WTC11 (cell line): Measurements from ENCODE around the gene PRKN. TPM values are rescaled to one million over a fixed set of nuclear protein-coding genes. Genes with fewer than 3 reads are reported as not detected.
A peak's percentile ranks its signal among the peaks of the same experiment; 100 is the strongest.

Experiments used
- ATAC-seq: fragments of 200-7000 bp; cut with Tn5 transposase; 2 replicates; pipeline ENCODE4 v1.10.0; 2021; ENCODE audit warnings: mild to moderate bottlenecking, moderate library complexity
- CTCF ChIA-PET: fragments of 300-600 bp; sonication (Branson Sonifier 250); formaldehyde crosslinking; loops from one replicate; lab custom pipeline; 2021; ENCODE audit warnings: antibody characterized with exemption; lab: Charles Lee
- POLR2A ChIA-PET: fragments of 350-600 bp; sonication (Branson Sonifier 250); formaldehyde crosslinking; loops from one replicate; lab custom pipeline; 2021; ENCODE audit warnings: antibody characterized with exemption; lab: Charles Lee
- DNase-seq: peaks from one replicate; pipeline ENCODE4 v3.0.0; 2021; ENCODE audit warnings: low spot score
- H3K27ac Mint-ChIP-seq: 2 replicates; pipeline ENCODE4 v1.8.0; 2021; ENCODE audit warnings: mixed read lengths
- H3K27me3 Mint-ChIP-seq: 2 replicates; pipeline ENCODE4 v1.8.0; 2021; ENCODE audit warnings: low read depth, mild to moderate bottlenecking, moderate library complexity, mixed read lengths
- H3K36me3 Mint-ChIP-seq: 2 replicates; pipeline ENCODE4 v1.8.0; 2021; ENCODE audit warnings: mixed read lengths
- H3K4me1 Mint-ChIP-seq: 2 replicates; pipeline ENCODE4 v1.8.0; 2022; ENCODE audit warnings: mixed read lengths
- H3K4me3 Mint-ChIP-seq: 2 replicates; pipeline ENCODE4 v1.8.0; 2021; ENCODE audit warnings: mild to moderate bottlenecking, moderate library complexity, mixed read lengths
- H3K9me3 Mint-ChIP-seq: 2 replicates; pipeline ENCODE4 v1.8.0; 2021; ENCODE audit warnings: mixed read lengths
- ATF2 ChIP-seq: sonication (generic); formaldehyde crosslinking; IDR thresholded peaks from 2 replicates; pipeline ENCODE4 v1.8.1; 2022; ENCODE audit warnings: low read depth, missing genetic modification reagents, borderline replicate concordance
- CREM ChIP-seq: sonication (generic); formaldehyde crosslinking; IDR thresholded peaks from 2 replicates; pipeline ENCODE4 v1.8.1; 2022; ENCODE audit warnings: mild to moderate bottlenecking, missing genetic modification reagents, moderate library complexity
- ETV6 ChIP-seq: sonication (generic); formaldehyde crosslinking; IDR thresholded peaks from 2 replicates; pipeline ENCODE4 v1.8.1; 2022; ENCODE audit warnings: mild to moderate bottlenecking, missing genetic modification reagents
- FOXP4 ChIP-seq: sonication (generic); formaldehyde crosslinking; IDR thresholded peaks from 2 replicates; pipeline ENCODE4 v1.8.0; 2022; ENCODE audit warnings: mild to moderate bottlenecking, missing genetic modification reagents
- GABPB1 ChIP-seq: sonication (generic); formaldehyde crosslinking; IDR thresholded peaks from 2 replicates; pipeline ENCODE4 v1.8.1; 2023; ENCODE audit warnings: mild to moderate bottlenecking, missing genetic modification reagents
- GTF2I ChIP-seq: fragments of 250-450 bp; sonication (Bioruptor Pico); conservative IDR thresholded peaks from 2 replicates; pipeline ENCODE4 v1.4.0; 2021; ENCODE audit warnings: mild to moderate bottlenecking
- KAT7 ChIP-seq: sonication (generic); formaldehyde crosslinking; IDR thresholded peaks from 2 replicates; pipeline ENCODE4 v1.8.1; 2023; ENCODE audit warnings: missing genetic modification reagents, mild to moderate bottlenecking, borderline replicate concordance
- MYBL2 ChIP-seq: sonication (generic); formaldehyde crosslinking; IDR thresholded peaks from 2 replicates; pipeline ENCODE4 v1.8.1; 2023; ENCODE audit warnings: mild to moderate bottlenecking, moderate library complexity, missing genetic modification reagents
- NFATC4 ChIP-seq: fragments of 250-450 bp; sonication (Bioruptor Pico); IDR thresholded peaks from 2 replicates; pipeline ENCODE4 v1.9.0; 2021; ENCODE audit warnings: mild to moderate bottlenecking
- NFYB ChIP-seq: sonication (generic); formaldehyde crosslinking; conservative IDR thresholded peaks from 2 replicates; pipeline ENCODE4 v1.8.0; 2022; ENCODE audit warnings: low read depth, missing genetic modification reagents
- NR2C2 ChIP-seq: sonication (generic); formaldehyde crosslinking; IDR thresholded peaks from 2 replicates; pipeline ENCODE4 v1.8.0; 2022; ENCODE audit warnings: mild to moderate bottlenecking, missing genetic modification reagents
- PRRX2 ChIP-seq: fragments of 250-450 bp; sonication (Bioruptor Pico); IDR thresholded peaks from 2 replicates; pipeline ENCODE4 v1.8.0; 2021; ENCODE audit warnings: mild to moderate bottlenecking
- RORB ChIP-seq: fragments of 250-450 bp; sonication (Bioruptor Pico); IDR thresholded peaks from 2 replicates; pipeline ENCODE4 v1.9.0; 2021; ENCODE audit warnings: mild to moderate bottlenecking
- SMAD3 ChIP-seq: sonication (generic); formaldehyde crosslinking; IDR thresholded peaks from 2 replicates; pipeline ENCODE4 v1.8.0; 2022; ENCODE audit warnings: missing genetic modification reagents, mild to moderate bottlenecking, borderline replicate concordance
- TCF7 ChIP-seq: sonication (generic); formaldehyde crosslinking; IDR thresholded peaks from 2 replicates; pipeline ENCODE4 v1.8.0; 2022; ENCODE audit warnings: mild to moderate bottlenecking, low read depth, missing genetic modification reagents, moderate library complexity
- ZNF121 ChIP-seq: sonication (generic); formaldehyde crosslinking; IDR thresholded peaks from 2 replicates; pipeline ENCODE4 v1.8.0; 2023; ENCODE audit warnings: missing genetic modification reagents
- ZNF232 ChIP-seq: sonication (generic); formaldehyde crosslinking; IDR thresholded peaks from 2 replicates; pipeline ENCODE4 v1.8.0; 2022; ENCODE audit warnings: mild to moderate bottlenecking, missing genetic modification reagents
- ZSCAN18 ChIP-seq: fragments of 250-450 bp; sonication (Bioruptor Pico); IDR thresholded peaks from 2 replicates; pipeline ENCODE4 v2.1.2; 2022; ENCODE audit warnings: mild to moderate bottlenecking, moderate library complexity
- total RNA-seq: library from RNA; stranded (reverse); gene quantifications from 3 replicates; pipeline ENCODE4 v1.2.3, GENCODE V29; 2021
- TF ChIP-seq, protein P1 (sequence below): fragments of 250-450 bp; sonication (Bioruptor Pico); IDR thresholded peaks from 2 replicates; pipeline ENCODE4 v1.9.0; 2021; ENCODE audit warnings: mild to moderate bottlenecking, borderline replicate concordance
- TF ChIP-seq, protein P2 (sequence below): sonication (generic); formaldehyde crosslinking; IDR thresholded peaks from 2 replicates; pipeline ENCODE4 v1.8.1; 2022; ENCODE audit warnings: mild to moderate bottlenecking, moderate library complexity, missing genetic modification reagents
- TF ChIP-seq, protein P3 (sequence below): sonication (generic); formaldehyde crosslinking; IDR thresholded peaks from 2 replicates; pipeline ENCODE4 v1.8.1; 2023; ENCODE audit warnings: mild to moderate bottlenecking, missing genetic modification reagents, moderate library complexity

The PRKN gene
- total RNA-seq, 1 experiment from 2014 or later: 0.59 TPM

DNA sequence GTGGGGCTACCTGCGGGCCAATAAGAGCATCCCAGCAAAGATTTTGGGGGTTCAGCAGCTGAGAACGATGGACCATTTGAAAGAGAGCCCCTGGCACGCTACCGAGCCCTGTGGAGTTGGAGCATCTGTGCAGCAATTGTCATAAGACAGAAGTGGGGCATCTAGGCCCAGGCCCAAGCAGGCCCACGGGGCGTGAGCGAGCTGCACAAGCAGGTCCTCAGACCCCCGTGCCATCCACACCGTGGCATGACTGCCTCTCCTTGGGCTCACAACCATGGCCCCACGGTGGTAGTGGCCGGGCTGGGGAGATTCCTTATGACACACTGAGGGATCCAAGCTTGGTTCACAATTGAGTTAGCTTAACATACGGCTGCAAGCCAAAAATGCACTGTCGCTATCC, 1350.5 kb downstream of the PRKN start:
- no peak overlapping the region for H3K27ac Mint-ChIP-seq
- ChIA-PET CTCF (no interaction called here), POLR2A (no interaction called here)
- H3K36me3 Mint-ChIP-seq: no peaks in the 10 kb centered on the region
- no peak overlapping the region for H3K4me3 Mint-ChIP-seq
- DNase-seq (no peak), ATAC-seq (no peak)
- TF ChIP-seq NFATC4: no peak
- TF ChIP-seq TCF7: no peak
- no peak for TF ChIP-seq MYBL2 (CRISPR knock-in tag)
- TF ChIP-seq KAT7 (CRISPR knock-in tag): no peak
- TF ChIP-seq, protein P1, sequence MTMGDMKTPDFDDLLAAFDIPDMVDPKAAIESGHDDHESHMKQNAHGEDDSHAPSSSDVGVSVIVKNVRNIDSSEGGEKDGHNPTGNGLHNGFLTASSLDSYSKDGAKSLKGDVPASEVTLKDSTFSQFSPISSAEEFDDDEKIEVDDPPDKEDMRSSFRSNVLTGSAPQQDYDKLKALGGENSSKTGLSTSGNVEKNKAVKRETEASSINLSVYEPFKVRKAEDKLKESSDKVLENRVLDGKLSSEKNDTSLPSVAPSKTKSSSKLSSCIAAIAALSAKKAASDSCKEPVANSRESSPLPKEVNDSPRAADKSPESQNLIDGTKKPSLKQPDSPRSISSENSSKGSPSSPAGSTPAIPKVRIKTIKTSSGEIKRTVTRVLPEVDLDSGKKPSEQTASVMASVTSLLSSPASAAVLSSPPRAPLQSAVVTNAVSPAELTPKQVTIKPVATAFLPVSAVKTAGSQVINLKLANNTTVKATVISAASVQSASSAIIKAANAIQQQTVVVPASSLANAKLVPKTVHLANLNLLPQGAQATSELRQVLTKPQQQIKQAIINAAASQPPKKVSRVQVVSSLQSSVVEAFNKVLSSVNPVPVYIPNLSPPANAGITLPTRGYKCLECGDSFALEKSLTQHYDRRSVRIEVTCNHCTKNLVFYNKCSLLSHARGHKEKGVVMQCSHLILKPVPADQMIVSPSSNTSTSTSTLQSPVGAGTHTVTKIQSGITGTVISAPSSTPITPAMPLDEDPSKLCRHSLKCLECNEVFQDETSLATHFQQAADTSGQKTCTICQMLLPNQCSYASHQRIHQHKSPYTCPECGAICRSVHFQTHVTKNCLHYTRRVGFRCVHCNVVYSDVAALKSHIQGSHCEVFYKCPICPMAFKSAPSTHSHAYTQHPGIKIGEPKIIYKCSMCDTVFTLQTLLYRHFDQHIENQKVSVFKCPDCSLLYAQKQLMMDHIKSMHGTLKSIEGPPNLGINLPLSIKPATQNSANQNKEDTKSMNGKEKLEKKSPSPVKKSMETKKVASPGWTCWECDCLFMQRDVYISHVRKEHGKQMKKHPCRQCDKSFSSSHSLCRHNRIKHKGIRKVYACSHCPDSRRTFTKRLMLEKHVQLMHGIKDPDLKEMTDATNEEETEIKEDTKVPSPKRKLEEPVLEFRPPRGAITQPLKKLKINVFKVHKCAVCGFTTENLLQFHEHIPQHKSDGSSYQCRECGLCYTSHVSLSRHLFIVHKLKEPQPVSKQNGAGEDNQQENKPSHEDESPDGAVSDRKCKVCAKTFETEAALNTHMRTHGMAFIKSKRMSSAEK (CRISPR knock-in tag): no peak
- no peak for TF ChIP-seq ZNF121 (CRISPR knock-in tag)
- no peak for TF ChIP-seq GTF2I (CRISPR knock-in tag)
- TF ChIP-seq ETV6 (CRISPR knock-in tag): no peak
- no peak for TF ChIP-seq NFYB (CRISPR knock-in tag)
- TF ChIP-seq CREM (CRISPR knock-in tag): no peak
- TF ChIP-seq PRRX2 (CRISPR knock-in tag): no peak
- no peaks in the 10 kb centered on the region for H3K27me3 Mint-ChIP-seq
- no peaks in the 10 kb centered on the region for H3K9me3 Mint-ChIP-seq
- H3K4me1 Mint-ChIP-seq: peaks cover 4% of the 10 kb centered on the region

- peaks cover 4% of the 10 kb centered on the region for H3K4me1 Mint-ChIP-seq
- no peak overlapping the region for H3K4me3 Mint-ChIP-seq
- H3K9me3 Mint-ChIP-seq: no peaks in the 10 kb centered on the region
- POLR2A ChIA-PET: no interaction called here
- no peaks in the 10 kb centered on the region for H3K36me3 Mint-ChIP-seq
- DNase-seq (no peak), ATAC-seq (no peak)
- H3K27me3 Mint-ChIP-seq: no peaks in the 10 kb centered on the region
- CTCF ChIA-PET: interaction anchor here (2.9 to 3.9 kb wide), 2 partner anchors 609 to 626 kb away, joined by 10 to 15 read pairs; no protein-coding TSS in a partner anchor
- TF ChIP-seq RORB (CRISPR knock-in tag): no peak
- no peak for TF ChIP-seq CREM (CRISPR knock-in tag)
- TF ChIP-seq, protein P2, sequence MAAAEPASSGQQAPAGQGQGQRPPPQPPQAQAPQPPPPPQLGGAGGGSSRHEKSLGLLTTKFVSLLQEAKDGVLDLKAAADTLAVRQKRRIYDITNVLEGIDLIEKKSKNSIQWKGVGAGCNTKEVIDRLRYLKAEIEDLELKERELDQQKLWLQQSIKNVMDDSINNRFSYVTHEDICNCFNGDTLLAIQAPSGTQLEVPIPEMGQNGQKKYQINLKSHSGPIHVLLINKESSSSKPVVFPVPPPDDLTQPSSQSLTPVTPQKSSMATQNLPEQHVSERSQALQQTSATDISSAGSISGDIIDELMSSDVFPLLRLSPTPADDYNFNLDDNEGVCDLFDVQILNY: no peak
- no peak for TF ChIP-seq ZNF232 (CRISPR knock-in tag)
- TF ChIP-seq GABPB1 (CRISPR knock-in tag): no peak
- no peak overlapping the region for H3K27ac Mint-ChIP-seq
Measured at GRCh38 chr6:161376367-161376766, 1351.2 kb downstream of the PRKN start.

DNA sequence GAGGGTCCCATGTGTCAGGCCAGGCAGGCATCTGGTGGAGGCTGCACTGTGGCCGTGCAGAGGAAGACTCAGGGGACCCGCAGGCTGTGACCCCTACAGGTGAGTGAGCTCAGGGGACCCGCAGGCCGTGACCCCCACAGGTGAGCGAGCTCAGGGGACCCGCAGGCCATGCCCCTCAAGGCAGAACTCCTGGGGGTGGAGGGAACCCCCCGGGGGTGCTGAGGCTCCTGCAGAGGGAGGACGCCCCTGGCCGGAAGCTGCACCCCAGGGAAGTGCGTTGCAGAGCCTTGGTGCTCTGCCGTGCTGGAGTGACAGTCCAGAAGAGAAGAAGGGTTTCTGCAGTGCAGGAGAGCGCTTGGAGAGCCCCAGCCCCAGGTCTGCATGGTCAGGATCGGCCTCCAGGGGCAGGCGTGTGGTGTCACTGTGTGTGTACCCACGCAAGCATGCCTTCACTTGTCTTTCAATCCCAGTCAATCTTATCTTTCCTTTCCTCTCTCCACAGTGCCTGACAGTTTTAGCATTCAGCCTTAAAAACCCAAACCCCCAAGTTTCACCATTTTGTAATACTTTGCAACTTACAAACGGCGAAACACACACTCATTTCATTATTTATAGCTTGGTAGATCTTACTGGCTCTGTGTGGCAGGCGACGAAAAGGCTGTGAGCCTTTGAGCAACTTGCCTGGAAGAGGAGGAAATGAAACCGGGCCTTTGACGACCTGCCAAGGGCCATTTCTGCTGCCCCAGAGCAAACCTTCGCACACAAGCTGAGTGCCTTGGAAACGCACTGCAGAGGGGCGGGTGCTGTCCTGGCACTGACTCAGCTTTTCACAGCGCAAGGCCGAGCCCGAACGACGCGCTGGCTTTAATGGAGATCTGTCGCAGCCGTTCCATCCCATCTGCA, 1352.3 kb downstream of the PRKN start:
- H3K4me1 Mint-ChIP-seq: peaks cover 4% of the 10 kb centered on the region
- H3K36me3 Mint-ChIP-seq: no peaks in the 10 kb centered on the region
- 0 out of 2 replicates have a peak overlapping the region, but pooled peaks have one; percentile 47 for H3K27ac Mint-ChIP-seq
- H3K4me3 Mint-ChIP-seq: no peak overlapping the region
- DNase-seq (peak; percentile 57), ATAC-seq (peak; percentile 76)
- ChIA-PET CTCF (interaction anchor here (0.6 to 3.9 kb wide), 13 partner anchors 20 to 625 kb away, joined by 3 to 20 read pairs (median 5); partner anchors contain the start of gene AGPAT4), POLR2A (no interaction called here)
- H3K27me3 Mint-ChIP-seq: no peaks in the 10 kb centered on the region
- H3K9me3 Mint-ChIP-seq: no peaks in the 10 kb centered on the region
- TF ChIP-seq NR2C2 (CRISPR knock-in tag) (no peak), SMAD3 (no peak), ETV6 (CRISPR knock-in tag) (no peak), ATF2 (CRISPR knock-in tag) (no peak), FOXP4 (CRISPR knock-in tag) (no peak), ZSCAN18 (CRISPR knock-in tag) (no peak)
- TF ChIP-seq, protein P3, sequence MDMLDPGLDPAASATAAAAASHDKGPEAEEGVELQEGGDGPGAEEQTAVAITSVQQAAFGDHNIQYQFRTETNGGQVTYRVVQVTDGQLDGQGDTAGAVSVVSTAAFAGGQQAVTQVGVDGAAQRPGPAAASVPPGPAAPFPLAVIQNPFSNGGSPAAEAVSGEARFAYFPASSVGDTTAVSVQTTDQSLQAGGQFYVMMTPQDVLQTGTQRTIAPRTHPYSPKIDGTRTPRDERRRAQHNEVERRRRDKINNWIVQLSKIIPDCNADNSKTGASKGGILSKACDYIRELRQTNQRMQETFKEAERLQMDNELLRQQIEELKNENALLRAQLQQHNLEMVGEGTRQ (CRISPR knock-in tag): no peak
